ENCODE data around the gene HACE1.
"Not testable (repeated sequence)": the region's sequence is repeated elsewhere in the genome, so short reads cannot be mapped to it uniquely, and the experiment has no call there.

Gene HACE1, protein sequence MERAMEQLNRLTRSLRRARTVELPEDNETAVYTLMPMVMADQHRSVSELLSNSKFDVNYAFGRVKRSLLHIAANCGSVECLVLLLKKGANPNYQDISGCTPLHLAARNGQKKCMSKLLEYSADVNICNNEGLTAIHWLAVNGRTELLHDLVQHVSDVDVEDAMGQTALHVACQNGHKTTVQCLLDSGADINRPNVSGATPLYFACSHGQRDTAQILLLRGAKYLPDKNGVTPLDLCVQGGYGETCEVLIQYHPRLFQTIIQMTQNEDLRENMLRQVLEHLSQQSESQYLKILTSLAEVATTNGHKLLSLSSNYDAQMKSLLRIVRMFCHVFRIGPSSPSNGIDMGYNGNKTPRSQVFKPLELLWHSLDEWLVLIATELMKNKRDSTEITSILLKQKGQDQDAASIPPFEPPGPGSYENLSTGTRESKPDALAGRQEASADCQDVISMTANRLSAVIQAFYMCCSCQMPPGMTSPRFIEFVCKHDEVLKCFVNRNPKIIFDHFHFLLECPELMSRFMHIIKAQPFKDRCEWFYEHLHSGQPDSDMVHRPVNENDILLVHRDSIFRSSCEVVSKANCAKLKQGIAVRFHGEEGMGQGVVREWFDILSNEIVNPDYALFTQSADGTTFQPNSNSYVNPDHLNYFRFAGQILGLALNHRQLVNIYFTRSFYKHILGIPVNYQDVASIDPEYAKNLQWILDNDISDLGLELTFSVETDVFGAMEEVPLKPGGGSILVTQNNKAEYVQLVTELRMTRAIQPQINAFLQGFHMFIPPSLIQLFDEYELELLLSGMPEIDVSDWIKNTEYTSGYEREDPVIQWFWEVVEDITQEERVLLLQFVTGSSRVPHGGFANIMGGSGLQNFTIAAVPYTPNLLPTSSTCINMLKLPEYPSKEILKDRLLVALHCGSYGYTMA

DNA sequence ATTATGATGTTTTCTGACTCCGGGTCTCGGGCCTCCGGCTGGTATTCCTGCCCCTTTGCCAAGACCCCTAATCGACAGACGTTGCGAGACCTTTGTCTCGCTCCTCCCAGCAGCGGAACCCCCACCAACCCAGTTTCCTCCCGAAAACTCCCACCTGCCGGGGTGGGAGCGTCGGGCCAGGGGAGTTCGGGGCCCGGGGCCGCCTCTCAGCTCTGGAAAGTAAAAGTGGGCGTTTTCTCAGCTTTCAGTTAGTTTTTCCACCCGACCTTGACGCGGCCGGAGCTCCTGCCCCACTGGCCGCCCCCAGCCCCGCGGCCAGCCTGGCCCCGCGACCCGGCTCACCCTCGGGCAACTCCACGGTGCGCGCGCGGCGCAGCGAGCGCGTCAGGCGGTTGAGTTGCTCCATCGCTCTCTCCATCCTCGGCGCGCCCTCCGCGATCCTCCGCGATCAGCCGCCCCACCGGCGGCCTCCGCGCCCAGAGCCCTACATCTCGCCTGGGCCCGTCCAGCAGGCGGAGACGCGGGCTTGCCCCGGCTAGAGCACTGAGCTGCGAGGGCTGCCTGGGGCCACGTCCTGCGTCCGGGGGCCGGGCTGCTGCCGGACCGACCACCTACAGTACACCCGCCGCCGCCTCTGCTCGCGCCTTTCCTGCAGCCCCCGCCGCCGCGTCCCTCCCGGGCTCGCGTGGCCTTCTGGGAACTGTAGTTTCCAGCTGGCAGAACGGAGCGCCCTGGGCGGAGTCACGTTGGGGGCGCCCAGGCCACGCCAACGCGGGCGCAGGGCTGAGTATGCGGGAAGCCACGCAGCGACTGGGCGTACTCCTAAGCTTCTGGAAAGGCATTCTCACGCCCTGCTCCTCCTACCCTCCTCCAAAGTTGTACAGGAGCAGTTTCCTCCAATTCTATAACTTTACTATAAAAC is at the start of gene HACE1:
HACE1 (minus strand) TSS at position 695 of the 922 bp plus-strand sequence; CDS start at position 418, 277 bp downstream.
- DNase-seq (ENCODE audit: low read depth), result peak; percentile 42

- no peak for DNase-seq (ENCODE audit: low read depth)
Observed at GRCh38 chr6:104908888-104909525, 49.3 kb upstream of the HACE1 start.

GRCh38 chr6:104908031-104908887 is 48.5 kb upstream of the HACE1 start:
- no peak for DNase-seq (ENCODE audit: low read depth)

- not testable (repeated sequence) for DNase-seq (ENCODE audit: low read depth)
Observed at GRCh38 chr6:104898893-104899292, 39.2 kb upstream of the HACE1 start.

- no peak for DNase-seq (ENCODE audit: low read depth)
Observed at GRCh38 chr6:104896914-104897313, 37.2 kb upstream of the HACE1 start.

GRCh38 chr6:104888066-104888465 is 28.3 kb upstream of the HACE1 start:
- no peak for DNase-seq (ENCODE audit: low read depth)

DNA sequence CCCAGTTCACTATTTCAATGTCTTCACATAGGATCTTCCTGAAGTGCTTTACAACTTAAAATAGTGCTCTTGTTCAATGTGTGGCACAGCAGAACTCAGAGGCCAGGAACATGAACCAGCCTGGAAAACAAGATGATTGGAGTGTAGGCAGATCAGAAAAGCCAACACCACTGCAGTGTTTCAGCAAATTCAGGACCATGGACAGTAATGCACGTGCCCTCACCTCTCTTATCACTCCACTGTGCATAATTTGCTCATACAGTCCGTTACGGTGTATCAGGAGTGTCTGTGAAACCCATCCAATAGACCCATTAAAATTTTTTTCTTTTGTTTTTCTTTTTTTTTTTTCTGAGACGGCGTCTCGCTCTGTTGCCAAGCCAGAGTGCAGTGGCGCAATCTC is 27.6 kb upstream of the HACE1 start:
- no peak for DNase-seq (ENCODE audit: low read depth)

DNA sequence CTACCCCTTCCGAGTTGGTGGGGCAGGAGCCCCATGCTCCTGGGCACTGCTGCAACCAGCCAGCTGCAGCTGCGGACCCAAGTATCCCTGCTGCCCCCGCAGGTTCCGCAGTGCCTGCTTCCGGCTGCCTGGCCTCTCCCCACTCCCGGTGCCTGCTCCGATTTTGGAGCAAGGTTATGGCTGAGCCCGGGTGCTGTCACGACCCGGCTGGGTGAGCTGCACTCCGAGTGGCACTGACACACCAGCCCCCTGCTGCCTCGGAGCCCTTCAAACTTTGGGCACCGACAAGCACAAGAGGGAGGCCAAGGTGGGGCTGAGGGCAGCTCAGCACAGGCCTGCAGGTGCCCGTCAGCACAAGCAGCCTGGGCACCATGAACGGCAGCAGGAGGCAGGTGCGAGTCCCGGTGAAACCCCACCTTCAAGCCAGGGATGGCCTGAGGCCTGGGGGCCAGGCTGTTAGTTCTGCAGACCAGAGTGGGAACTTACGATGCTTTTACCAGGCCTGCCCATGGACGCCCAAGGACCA is 25.9 kb upstream of the HACE1 start:
- DNase-seq (ENCODE audit: low read depth), result no peak

DNA sequence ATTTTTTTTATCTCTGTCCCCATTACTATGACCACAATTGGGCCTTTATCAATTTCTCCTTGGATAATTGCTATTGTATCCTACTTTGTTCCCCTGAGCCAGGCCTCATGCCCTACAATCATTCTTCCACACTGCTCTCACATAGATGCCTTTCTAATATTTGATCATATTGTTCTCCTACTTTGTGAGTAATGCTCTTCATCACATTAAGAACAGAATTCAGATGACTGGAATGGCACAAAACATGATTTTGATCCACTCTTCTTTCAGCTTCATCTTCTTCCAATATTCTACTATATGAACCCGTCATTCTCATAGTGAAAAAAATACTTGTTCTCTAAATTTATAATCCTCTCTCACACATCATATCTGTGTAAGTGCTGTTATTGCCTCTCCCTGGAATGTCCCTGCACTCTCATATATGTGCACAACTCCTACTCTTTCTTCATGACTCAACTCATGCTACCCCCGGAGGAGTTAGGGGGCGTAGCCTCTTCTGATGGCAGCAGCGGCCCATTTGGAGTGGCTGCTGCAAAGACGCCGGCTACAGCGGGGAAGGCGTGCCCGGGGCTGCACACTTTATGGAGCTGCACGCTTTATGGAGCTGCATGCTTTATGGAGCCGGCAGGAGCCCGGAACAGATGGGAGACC is 25.3 kb upstream of the HACE1 start:
- no peak for DNase-seq (ENCODE audit: low read depth)

DNA sequence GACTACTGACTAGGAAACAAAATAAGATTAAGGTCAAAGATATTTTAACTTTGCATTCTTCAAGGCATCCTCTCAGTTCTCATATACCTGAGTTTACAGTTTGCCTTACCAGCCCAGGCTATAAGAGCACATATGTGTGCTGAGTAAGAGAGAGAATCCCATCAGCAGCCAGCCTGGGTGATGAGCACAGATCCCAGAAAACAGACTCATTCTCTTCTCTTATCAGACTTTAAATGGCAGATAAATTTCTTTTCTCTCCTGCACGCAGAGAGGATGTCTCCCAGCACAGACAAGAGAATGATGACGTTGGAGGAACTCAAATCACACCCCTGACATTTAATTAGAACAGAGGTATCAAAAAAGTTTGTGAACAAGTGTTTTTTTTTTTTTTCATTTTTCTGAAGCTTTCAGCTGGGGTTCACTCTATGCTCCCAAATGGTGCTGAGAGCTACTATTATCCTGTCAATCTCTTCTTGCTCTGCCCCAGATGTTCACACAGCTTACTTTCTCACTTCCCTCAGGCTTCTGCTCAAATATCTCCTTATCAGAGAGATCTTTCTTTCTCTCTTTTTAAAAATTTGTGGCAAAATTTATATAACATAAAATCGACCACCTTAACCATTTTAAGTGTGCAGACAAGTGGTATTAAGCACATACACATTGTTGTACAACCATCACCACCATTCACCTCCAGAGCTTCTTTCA is 22.4 kb upstream of the HACE1 start:
- no peak for DNase-seq (ENCODE audit: low read depth)

- no peak for DNase-seq (ENCODE audit: low read depth)
Observed at GRCh38 chr6:104862456-104862855, 2.7 kb upstream of the HACE1 start.

DNA sequence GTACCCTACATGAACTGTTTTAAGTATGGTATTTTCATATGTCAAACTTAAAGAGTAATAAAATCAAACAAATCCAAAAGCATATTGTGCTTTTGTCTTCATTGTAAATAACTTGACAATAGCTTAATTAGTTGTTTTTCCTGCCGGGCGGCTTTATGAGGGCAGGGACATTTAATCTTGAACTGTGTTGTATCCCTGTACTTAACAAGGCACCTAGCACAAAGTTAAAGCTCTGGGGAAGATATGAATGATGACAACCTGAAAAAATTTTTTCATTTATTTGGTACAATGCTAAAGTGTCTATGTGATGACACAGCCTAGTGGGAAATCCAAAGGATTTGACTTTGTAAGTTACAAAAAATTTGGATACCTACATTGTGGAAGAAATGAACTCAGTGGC is 502 bp upstream of the HACE1 start:
- DNase-seq (ENCODE audit: low read depth), result no peak

DNA sequence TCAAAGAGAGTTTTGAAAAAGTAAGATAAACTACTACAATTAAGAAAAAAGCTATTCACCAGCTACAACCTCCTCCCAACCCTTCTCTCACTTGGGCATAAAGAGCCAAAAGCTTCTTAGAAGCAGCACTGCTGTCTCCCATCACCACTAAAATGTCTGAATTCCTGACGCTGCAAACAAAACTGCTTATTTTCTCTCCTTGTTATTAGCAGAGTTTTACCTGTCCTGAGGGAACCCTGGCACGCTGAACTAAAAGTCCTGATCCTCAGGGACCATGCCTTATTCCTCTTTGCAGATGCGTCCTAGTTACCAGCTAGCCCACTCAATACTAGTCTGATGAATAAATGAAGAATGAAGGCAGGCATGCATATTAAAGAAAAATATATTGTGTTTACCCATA is 1.1 kb downstream of the HACE1 start:
- no peak for DNase-seq (ENCODE audit: low read depth)

DNA sequence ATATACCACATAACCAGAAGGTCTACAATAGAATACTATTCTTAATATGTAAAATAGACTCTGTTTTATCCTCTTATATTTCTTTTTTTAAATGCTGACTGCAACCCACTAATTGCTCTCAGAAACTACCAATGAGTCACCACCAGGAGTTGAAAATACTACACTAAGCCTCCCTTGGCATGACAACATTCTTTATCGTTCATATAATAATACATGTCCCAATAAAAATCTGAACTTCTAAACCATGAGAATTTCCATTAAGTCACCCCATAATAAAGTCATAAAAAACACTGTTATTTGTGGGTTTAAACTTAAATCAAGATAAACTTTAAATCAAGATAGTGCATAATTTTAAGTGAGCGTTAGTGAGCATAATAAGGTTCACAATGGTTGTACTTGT is 4.2 kb downstream of the HACE1 start:
- no peak for DNase-seq (ENCODE audit: low read depth)

DNA sequence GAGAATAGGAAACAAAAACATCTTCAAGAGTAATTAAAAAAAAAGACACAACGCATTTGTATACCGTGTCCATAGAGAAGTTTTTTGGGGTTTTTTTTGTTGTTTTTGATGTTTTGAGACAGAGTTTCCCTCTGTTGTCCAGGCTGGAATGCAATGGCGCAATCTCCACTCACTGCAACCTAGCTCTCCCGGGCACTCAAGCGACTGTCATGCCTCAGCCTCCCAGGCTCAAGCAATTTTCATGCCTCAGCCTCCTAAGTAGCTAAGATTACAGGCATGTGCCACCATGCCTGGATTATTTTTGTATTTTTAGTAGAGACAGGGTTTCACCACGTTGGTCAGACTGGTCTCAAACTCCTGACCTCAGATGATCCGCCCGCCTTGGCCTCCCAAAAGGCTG is 12.0 kb downstream of the HACE1 start:
- not testable (repeated sequence) for DNase-seq (ENCODE audit: low read depth)

DNA sequence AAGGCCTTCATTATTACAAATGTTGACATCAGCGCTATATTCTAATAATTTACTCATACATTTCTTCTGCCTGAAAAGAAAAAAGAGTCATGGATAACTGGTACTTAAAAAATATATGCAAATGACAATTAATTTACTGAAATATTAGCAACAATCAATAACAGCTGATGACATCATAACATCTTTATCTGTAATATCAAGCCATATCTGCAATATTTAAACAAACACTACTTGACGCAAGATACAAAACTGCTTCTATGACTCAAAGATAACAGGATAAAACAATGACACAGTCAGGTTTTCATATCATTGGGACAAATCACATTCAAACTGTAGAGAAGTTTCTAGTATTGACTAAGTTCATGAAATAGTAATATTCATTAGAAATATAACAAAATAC is 16.5 kb downstream of the HACE1 start:
- no peak for DNase-seq (ENCODE audit: low read depth)

DNA sequence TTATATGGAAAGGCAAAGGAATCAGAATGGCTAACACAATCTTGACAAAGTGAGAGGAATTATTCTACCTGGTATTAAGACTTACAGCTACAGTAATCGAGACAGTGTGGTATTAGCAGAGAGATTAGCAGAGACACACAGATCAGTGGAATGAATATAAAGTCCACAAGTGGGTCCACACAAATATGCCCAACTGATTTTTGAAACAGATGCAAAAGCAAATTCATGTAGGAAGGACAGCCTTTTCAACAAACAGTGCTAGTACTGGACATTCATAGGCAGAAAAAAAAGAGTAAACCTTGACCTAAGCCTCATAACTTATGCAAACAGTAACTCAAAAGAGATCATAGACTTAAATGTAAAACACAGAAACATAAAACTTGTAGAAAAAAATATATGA is 22.6 kb downstream of the HACE1 start:
- no peak for DNase-seq (ENCODE audit: low read depth)

DNA sequence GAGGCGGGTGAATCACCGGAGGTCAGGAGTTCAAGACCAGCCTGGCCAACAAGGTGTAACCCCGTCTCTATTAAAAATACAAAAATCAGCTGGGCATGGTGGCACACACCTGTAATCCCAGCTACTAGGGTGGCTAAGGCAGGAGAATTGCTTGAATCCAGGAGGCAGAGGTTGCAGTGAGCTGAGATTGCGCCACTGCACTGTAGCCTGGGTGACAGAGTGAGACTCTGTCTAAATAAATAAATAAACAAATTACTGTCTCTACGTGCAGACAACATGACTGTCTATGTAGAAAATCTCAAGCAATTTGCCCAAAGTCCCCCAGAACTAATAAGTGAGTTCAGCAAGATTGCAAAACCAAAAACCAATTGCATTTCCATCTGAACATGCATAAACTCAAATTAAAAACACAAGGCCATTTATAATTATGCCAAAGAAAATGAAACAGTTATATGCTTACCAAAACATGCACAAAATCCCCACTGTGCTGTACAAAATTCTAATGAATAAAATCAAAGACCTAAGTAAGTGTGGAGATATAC is 23.2 kb downstream of the HACE1 start:
- DNase-seq (ENCODE audit: low read depth), result not testable (repeated sequence)

GRCh38 chr6:104835782-104836181 is 23.9 kb downstream of the HACE1 start:
- no peak for DNase-seq (ENCODE audit: low read depth)

All from CMK (cell line).